Measurements from ENCODE around the gene GSDME.

DNA sequence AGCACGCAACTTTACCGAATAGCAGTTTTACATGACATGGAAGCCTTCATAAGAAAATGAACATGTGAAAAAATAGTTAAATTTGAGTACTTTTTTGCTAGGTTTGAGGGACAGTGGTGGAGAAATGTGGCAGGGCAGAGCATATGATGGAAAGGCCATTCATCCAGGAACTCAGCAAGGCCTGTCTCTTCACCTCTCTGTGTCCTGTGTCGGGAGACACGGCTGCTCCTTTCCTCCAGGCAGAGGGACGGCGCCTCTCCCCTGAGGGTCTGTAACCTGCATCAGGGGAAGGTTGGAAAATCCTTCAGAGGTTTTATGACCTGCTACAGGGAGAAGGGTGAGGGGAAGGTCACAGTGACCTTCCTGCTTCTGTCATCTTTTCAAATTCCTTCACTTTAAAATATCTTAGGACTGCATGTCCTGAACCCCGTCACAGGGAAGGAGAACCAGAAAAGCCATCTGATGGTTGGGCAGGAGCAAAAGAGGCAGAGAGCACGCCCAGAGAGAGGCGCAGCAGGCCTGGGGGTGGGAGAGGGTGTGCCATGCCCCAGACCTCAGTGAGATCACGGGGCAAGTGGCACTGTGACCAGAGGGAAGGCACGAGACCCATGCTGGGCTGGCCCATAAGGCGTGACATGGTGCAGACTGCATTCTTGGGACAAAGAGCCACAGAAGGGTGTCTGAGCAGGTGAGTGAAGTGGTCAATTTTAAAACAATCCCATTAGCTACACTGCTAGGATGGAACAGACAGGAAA is 44.0 kb downstream of the GSDME start:
- TF ChIP-seq, protein P1, sequence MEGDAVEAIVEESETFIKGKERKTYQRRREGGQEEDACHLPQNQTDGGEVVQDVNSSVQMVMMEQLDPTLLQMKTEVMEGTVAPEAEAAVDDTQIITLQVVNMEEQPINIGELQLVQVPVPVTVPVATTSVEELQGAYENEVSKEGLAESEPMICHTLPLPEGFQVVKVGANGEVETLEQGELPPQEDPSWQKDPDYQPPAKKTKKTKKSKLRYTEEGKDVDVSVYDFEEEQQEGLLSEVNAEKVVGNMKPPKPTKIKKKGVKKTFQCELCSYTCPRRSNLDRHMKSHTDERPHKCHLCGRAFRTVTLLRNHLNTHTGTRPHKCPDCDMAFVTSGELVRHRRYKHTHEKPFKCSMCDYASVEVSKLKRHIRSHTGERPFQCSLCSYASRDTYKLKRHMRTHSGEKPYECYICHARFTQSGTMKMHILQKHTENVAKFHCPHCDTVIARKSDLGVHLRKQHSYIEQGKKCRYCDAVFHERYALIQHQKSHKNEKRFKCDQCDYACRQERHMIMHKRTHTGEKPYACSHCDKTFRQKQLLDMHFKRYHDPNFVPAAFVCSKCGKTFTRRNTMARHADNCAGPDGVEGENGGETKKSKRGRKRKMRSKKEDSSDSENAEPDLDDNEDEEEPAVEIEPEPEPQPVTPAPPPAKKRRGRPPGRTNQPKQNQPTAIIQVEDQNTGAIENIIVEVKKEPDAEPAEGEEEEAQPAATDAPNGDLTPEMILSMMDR (IDR thresholded peaks at IDR 0.05) = no peak
- no peak for TF ChIP-seq POLR2A (IDR thresholded peaks at IDR 0.05)
